BLaER1 (cell line): ENCODE measurements around the gene RASA4B.
A peak's percentile ranks its signal among the peaks of the same experiment; 100 is the strongest.
"Not testable (repeated sequence)": the region's sequence is repeated elsewhere in the genome, so short reads cannot be mapped to it uniquely, and the experiment has no call there.

Source experiments
- H3K27ac ChIP-seq: shearing (Covaris generic); formaldehyde crosslinking; 2 replicates; pipeline ENCODE4 v1.8.1; 2022
- H3K27me3 ChIP-seq: shearing (Covaris generic); formaldehyde crosslinking; 2 replicates; pipeline ENCODE4 v1.8.1; 2022
- H3K36me3 ChIP-seq: shearing (Covaris generic); formaldehyde crosslinking; 2 replicates; pipeline ENCODE4 v1.8.1; 2022
- H3K4me1 ChIP-seq: shearing (Covaris generic); formaldehyde crosslinking; 2 replicates; pipeline ENCODE4 v1.8.1; 2022
- H3K4me2 ChIP-seq: shearing (Covaris generic); formaldehyde crosslinking; 2 replicates; pipeline ENCODE4 v1.8.1; 2022
- H3K4me3 ChIP-seq: shearing (Covaris generic); formaldehyde crosslinking; 2 replicates; pipeline ENCODE4 v1.8.1; 2022
- H3K9ac ChIP-seq: shearing (Covaris generic); formaldehyde crosslinking; 2 replicates; pipeline ENCODE4 v1.8.1; 2022
- H3K9me3 ChIP-seq: shearing (Covaris generic); formaldehyde crosslinking; 2 replicates; pipeline ENCODE4 v1.8.1; 2022
- H4K20me1 ChIP-seq: shearing (Covaris generic); formaldehyde crosslinking; 2 replicates; pipeline ENCODE4 v1.8.1; 2022

The RASA4B gene

GRCh38 chr7:102524803-102525202 lies 7.2 kb upstream of the RASA4B start:
- not testable (repeated sequence) for H3K27ac ChIP-seq, H3K4me1 ChIP-seq, H3K9ac ChIP-seq, H4K20me1 ChIP-seq, H3K9me3 ChIP-seq, H3K4me3 ChIP-seq, H3K4me2 ChIP-seq, H3K27me3 ChIP-seq, H3K36me3 ChIP-seq

GRCh38 chr7:102520797-102521196 lies 3.2 kb upstream of the RASA4B start:
- H3K4me3 ChIP-seq, H3K9ac ChIP-seq, H3K27me3 ChIP-seq, H3K4me1 ChIP-seq, H3K27ac ChIP-seq, H4K20me1 ChIP-seq, H3K9me3 ChIP-seq, H3K36me3 ChIP-seq, H3K4me2 ChIP-seq: not testable (repeated sequence)

- not testable (repeated sequence) for H3K36me3 ChIP-seq, H3K27ac ChIP-seq, H3K27me3 ChIP-seq, H3K9ac ChIP-seq, H3K9me3 ChIP-seq, H3K4me2 ChIP-seq, H3K4me1 ChIP-seq, H4K20me1 ChIP-seq, H3K4me3 ChIP-seq
Measured at GRCh38 chr7:102516951-102517350, 626 bp downstream of the RASA4B start.

- not testable (repeated sequence) for H3K4me1 ChIP-seq, H4K20me1 ChIP-seq, H3K36me3 ChIP-seq, H3K27me3 ChIP-seq, H3K4me3 ChIP-seq, H3K9ac ChIP-seq, H3K27ac ChIP-seq, H3K4me2 ChIP-seq, H3K9me3 ChIP-seq
Measured at GRCh38 chr7:102515889-102516288, 1.7 kb downstream of the RASA4B start.

GRCh38 chr7:102514881-102515721 lies 2.5 kb downstream of the RASA4B start:
- H3K9me3 ChIP-seq, H3K27me3 ChIP-seq, H4K20me1 ChIP-seq, H3K36me3 ChIP-seq, H3K4me3 ChIP-seq, H3K4me1 ChIP-seq, H3K4me2 ChIP-seq, H3K27ac ChIP-seq, H3K9ac ChIP-seq: not testable (repeated sequence)

GRCh38 chr7:102512642-102513221 lies 4.8 kb downstream of the RASA4B start:
- not testable (repeated sequence) for H3K9me3 ChIP-seq, H4K20me1 ChIP-seq, H3K4me3 ChIP-seq, H3K9ac ChIP-seq, H3K4me1 ChIP-seq, H3K27me3 ChIP-seq, H3K36me3 ChIP-seq
- Histone ChIP-seq H3K4me2 (peak overlapping the region; percentile 53), H3K27ac (peak overlapping the region; percentile 53; the same call in 1 of the 2 replicates)

- H4K20me1 ChIP-seq, H3K27me3 ChIP-seq, H3K27ac ChIP-seq, H3K36me3 ChIP-seq, H3K4me1 ChIP-seq, H3K9me3 ChIP-seq, H3K4me2 ChIP-seq, H3K9ac ChIP-seq, H3K4me3 ChIP-seq: not testable (repeated sequence)
Measured at GRCh38 chr7:102511860-102512522, 5.6 kb downstream of the RASA4B start.

- not testable (repeated sequence) for H3K4me2 ChIP-seq, H3K9me3 ChIP-seq, H3K27me3 ChIP-seq, H4K20me1 ChIP-seq, H3K9ac ChIP-seq, H3K4me1 ChIP-seq, H3K4me3 ChIP-seq, H3K36me3 ChIP-seq, H3K27ac ChIP-seq
Measured at GRCh38 chr7:102510575-102510974, 7.0 kb downstream of the RASA4B start.

- H3K27ac ChIP-seq, H3K4me3 ChIP-seq, H3K4me1 ChIP-seq: not testable (repeated sequence)
Measured at GRCh38 chr7:102507410-102508088, 10.0 kb downstream of the RASA4B start.

GRCh38 chr7:102505298-102506185 lies 12.0 kb downstream of the RASA4B start:
- not testable (repeated sequence) for H3K4me3 ChIP-seq, H4K20me1 ChIP-seq, H3K4me2 ChIP-seq, H3K27ac ChIP-seq, H3K9ac ChIP-seq, H3K9me3 ChIP-seq, H3K27me3 ChIP-seq, H3K4me1 ChIP-seq, H3K36me3 ChIP-seq

More at GRCh38 chr7:102507410-102508088, 10.0 kb downstream of the RASA4B start:
- H3K9me3 ChIP-seq, H3K9ac ChIP-seq, H3K27me3 ChIP-seq, H3K36me3 ChIP-seq, H3K4me2 ChIP-seq, H4K20me1 ChIP-seq: not testable (repeated sequence)

- not testable (repeated sequence) for H3K9ac ChIP-seq, H3K9me3 ChIP-seq, H3K27me3 ChIP-seq, H3K4me1 ChIP-seq, H3K4me2 ChIP-seq, H3K27ac ChIP-seq, H3K36me3 ChIP-seq, H3K4me3 ChIP-seq, H4K20me1 ChIP-seq
Measured at GRCh38 chr7:102503141-102503540, 14.4 kb downstream of the RASA4B start.

GRCh38 chr7:102498321-102498720 lies 19.3 kb downstream of the RASA4B start:
- not testable (repeated sequence) for H3K9me3 ChIP-seq, H3K36me3 ChIP-seq, H3K27me3 ChIP-seq, H3K4me1 ChIP-seq, H3K27ac ChIP-seq, H3K4me3 ChIP-seq, H3K4me2 ChIP-seq, H3K9ac ChIP-seq, H4K20me1 ChIP-seq

- not testable (repeated sequence) for H3K36me3 ChIP-seq, H3K27ac ChIP-seq, H3K27me3 ChIP-seq, H4K20me1 ChIP-seq, H3K4me1 ChIP-seq, H3K4me2 ChIP-seq, H3K9me3 ChIP-seq, H3K9ac ChIP-seq, H3K4me3 ChIP-seq
Measured at GRCh38 chr7:102497308-102497707, 20.3 kb downstream of the RASA4B start.

GRCh38 chr7:102496861-102497260 lies 20.7 kb downstream of the RASA4B start:
- H3K27ac ChIP-seq, H3K36me3 ChIP-seq, H3K4me2 ChIP-seq, H3K4me1 ChIP-seq, H4K20me1 ChIP-seq, H3K9ac ChIP-seq, H3K27me3 ChIP-seq, H3K4me3 ChIP-seq, H3K9me3 ChIP-seq: not testable (repeated sequence)
